HCT116 (cell line): ENCODE results near the gene ROR2. TPM values are rescaled to one million over a fixed set of nuclear protein-coding genes. Genes with fewer than 3 reads are reported as not detected.

Source experiments
- ATAC-seq: fragments of 200-7000 bp; cut with Tn5 transposase; 2 replicates; pipeline ENCODE4 v1.9.1; 2020; ENCODE audit warnings: mild to moderate bottlenecking, moderate library complexity
- BruUV-seq: library from RNA; stranded (reverse); fragments of 400-500 nt; replicated peaks from 2 replicates; lab custom pipeline; 2021; lab: Mats Ljungman, UMichigan
- CTCF ChIA-PET: fragments of 300-600 bp; sonication (Branson Sonifier 250); formaldehyde crosslinking; loops from one replicate; lab custom pipeline; 2021; ENCODE audit warnings: antibody characterized with exemption; lab: Charles Lee
- POLR2A ChIA-PET: fragments of 300-600, 350-600 bp; sonication (Branson Sonifier 250); formaldehyde crosslinking; loops from one replicate; lab custom pipeline; 2021; ENCODE audit warnings: antibody characterized with exemption; lab: Charles Lee
- RAD21 ChIA-PET, 2 experiments: fragments of 300-600 bp; sonication (Branson Sonifier 250); formaldehyde crosslinking; loops; one replicate each; lab custom pipeline; 2023; ENCODE audit warnings: low total read pairs in 2 of 2; ENCODE audit not compliant: uncharacterized antibody in 2 of 2, unreplicated experiment in 2 of 2, low non-redundant PET in 1 of 2; lab: Charles Lee
- DNase-seq: peaks from one replicate; pipeline ENCODE4 v3.0.0-alpha.2; 2010; ENCODE audit warnings: low read depth, low spot score
- H2AFZ ChIP-seq: fragments of 200-600 bp; shearing (Covaris generic), sonication (generic); 2 replicates; pipeline ENCODE4 v1.6.1; 2017; ENCODE audit warnings: low read depth, mixed run types, mixed read lengths, antibody characterized with exemption, low read length; ENCODE audit not compliant: poor library complexity, severe bottlenecking
- H3K27ac ChIP-seq: 2 replicates; pipeline ENCODE4 v1.5.1; 2012; ENCODE audit warnings: low read depth, low read length
- H3K27me3 ChIP-seq: fragments of 200-600 bp; sonication (generic); 2 replicates; pipeline ENCODE4 v1.6.1; 2016; ENCODE audit warnings: mixed run types, low read length, mixed read lengths; ENCODE audit not compliant: insufficient read depth
- H3K36me3 ChIP-seq, 2 experiments: fragments of 200-500 bp in 1 of 2; fragments of 200-600 bp in 1 of 2; sonication (Bioruptor generic) in 1 of 2; sonication (generic) in 1 of 2; 2 replicates each; pipeline versions ENCODE4 v1.5.1 to v1.6.1; 2014 to 2016; ENCODE audit warnings: low read length in 2 of 2, inconsistent platforms in 1 of 2, mixed read lengths in 1 of 2, mixed run types in 1 of 2; ENCODE audit not compliant: insufficient read depth in 2 of 2, control insufficient read depth in 1 of 2
- H3K4me1 ChIP-seq, 2 experiments: fragments of 200-600 bp in 1 of 2; sonication (generic) in 1 of 2; 2 replicates each; pipeline versions ENCODE4 v1.5.1 to v1.6.1; 2012 to 2017; ENCODE audit warnings: low read length in 2 of 2, inconsistent platforms in 1 of 2, mild to moderate bottlenecking in 1 of 2, mixed read lengths in 1 of 2, mixed run types in 1 of 2, moderate library complexity in 1 of 2; ENCODE audit not compliant: insufficient read depth in 2 of 2, control insufficient read depth in 1 of 2
- H3K4me2 ChIP-seq: fragments of 200-600 bp; sonication (generic); 2 replicates; pipeline ENCODE4 v1.6.1; 2017; ENCODE audit warnings: mixed run types, low read length, mixed read lengths
- H3K4me3 ChIP-seq, 2 experiments: fragments of 200-600 bp in 1 of 2; sonication (generic) in 1 of 2; replicated peaks in 1 of 2; 2 replicates each; pipeline ENCODE4 v1.5.1; 2011 to 2016; ENCODE audit warnings: low read length in 2 of 2, control low read depth in 1 of 2, low read depth in 1 of 2, mild to moderate bottlenecking in 1 of 2, mixed read lengths in 1 of 2, mixed run types in 1 of 2
- H3K79me2 ChIP-seq: fragments of 200-600 bp; sonication (generic); 2 replicates; pipeline ENCODE4 v1.6.1; 2017; ENCODE audit warnings: mild to moderate bottlenecking, mixed run types, low read length, moderate library complexity, mixed read lengths; ENCODE audit not compliant: insufficient read depth
- H3K9ac ChIP-seq: fragments of 200-600 bp; sonication (generic); 2 replicates; pipeline ENCODE4 v1.6.1; 2016; ENCODE audit warnings: low read length, mixed read lengths
- H3K9me2 ChIP-seq: fragments of 200-600 bp; sonication (generic), shearing (Covaris generic); 2 replicates; pipeline ENCODE4 v1.6.1; 2017; ENCODE audit warnings: mixed run types, mild to moderate bottlenecking, moderate library complexity; ENCODE audit not compliant: insufficient read depth
- H3K9me3 ChIP-seq, 2 experiments: fragments of 200-500 bp in 1 of 2; fragments of 200-600 bp in 1 of 2; sonication (Bioruptor generic) in 1 of 2; sonication (generic) in 1 of 2; 2 replicates each; pipeline ENCODE4 v1.6.1; 2014 to 2017; ENCODE audit warnings: low read length in 2 of 2, mixed read lengths in 2 of 2, inconsistent platforms in 1 of 2, low read depth in 1 of 2, mild to moderate bottlenecking in 1 of 2, mixed run types in 1 of 2, moderate library complexity in 1 of 2; ENCODE audit not compliant: control insufficient read depth in 1 of 2, insufficient read depth in 1 of 2
- H4K20me1 ChIP-seq: fragments of 200-600 bp; sonication (generic), shearing (Covaris generic); 2 replicates; pipeline ENCODE4 v1.6.1; 2017; ENCODE audit warnings: mixed run types, mild to moderate bottlenecking, moderate library complexity; ENCODE audit not compliant: insufficient read depth
- CBX3 ChIP-seq: IDR thresholded peaks from 2 replicates; pipeline ENCODE4 v1.6.1; 2012; ENCODE audit warnings: low read depth
- CEBPB ChIP-seq: IDR thresholded peaks from 2 replicates; pipeline ENCODE4 v1.6.1; 2012; ENCODE audit warnings: low read depth
- ELF1 ChIP-seq: IDR thresholded peaks from 2 replicates; pipeline ENCODE4 v1.6.1; 2012; ENCODE audit warnings: low read depth, borderline replicate concordance
- EZH2 ChIP-seq: fragments of 200-600 bp; sonication (generic); IDR thresholded peaks from 2 replicates; pipeline ENCODE4 v1.6.1; 2017; ENCODE audit warnings: antibody characterized with exemption, mixed run types
- EZH2phosphoT487 ChIP-seq: fragments of 200-600 bp; IDR thresholded peaks from 2 replicates; pipeline ENCODE4 v1.6.1; 2018; ENCODE audit warnings: antibody characterized with exemption, borderline replicate concordance
- FOSL1 ChIP-seq: IDR thresholded peaks from 2 replicates; pipeline ENCODE4 v1.6.1; 2012; ENCODE audit warnings: low read depth
- POLR2A ChIP-seq: IDR thresholded peaks from 2 replicates; pipeline ENCODE4 v1.7.0; 2011; ENCODE audit warnings: borderline replicate concordance; ENCODE audit not compliant: insufficient read depth, insufficient read length; ENCODE audit errors: extremely low read depth
- POLR2AphosphoS5 ChIP-seq: IDR thresholded peaks from 2 replicates; pipeline ENCODE4 v1.6.1; 2011; ENCODE audit warnings: mild to moderate bottlenecking, low read depth, low read length, moderate library complexity
- RAD21 ChIP-seq: IDR thresholded peaks from 2 replicates; pipeline ENCODE4 v1.6.1; 2012; ENCODE audit warnings: low read depth, mild to moderate bottlenecking
- SIN3A ChIP-seq: IDR thresholded peaks from 2 replicates; pipeline ENCODE4 v1.6.1; 2012; ENCODE audit warnings: low read depth
- YY1 ChIP-seq: IDR thresholded peaks from 2 replicates; pipeline ENCODE4 v1.6.1; 2011; ENCODE audit warnings: low read length, low read depth, moderate library complexity, mild to moderate bottlenecking; ENCODE audit not compliant: insufficient replicate concordance; ENCODE audit errors: extremely low read depth
- ZFX ChIP-seq: fragments of 450-650 bp; IDR thresholded peaks from 2 replicates; pipeline ENCODE4 v1.6.1; 2017
- ZNF274 ChIP-seq: fragments of 200-500 bp; sonication (Bioruptor generic); IDR thresholded peaks from 2 replicates; pipeline ENCODE4 v1.6.1; 2014; ENCODE audit warnings: mild to moderate bottlenecking, low read depth, low read length, inconsistent platforms
- intact Hi-C: fragments of 100-400 bp; cut with micrococcal nuclease; formaldehyde crosslinking; loops from 2 replicates; pipeline ENCODE4 v1.10.0; 2022
- total RNA-seq: library from RNA; stranded (reverse); gene quantifications from one replicate; pipeline ENCODE4 v1.2.1, GENCODE V29; 2021; ENCODE audit not compliant: unreplicated experiment
- TF ChIP-seq, protein P1 (sequence below): IDR thresholded peaks from 2 replicates; pipeline ENCODE4 v1.6.1; 2012
- TF ChIP-seq, protein P2 (sequence below): IDR thresholded peaks from 2 replicates; pipeline ENCODE4 v1.6.1; 2012; ENCODE audit warnings: low read depth
- TF ChIP-seq, protein P3 (sequence below): IDR thresholded peaks from 2 replicates; pipeline ENCODE4 v1.6.1; 2012

Gene ROR2
- total RNA-seq, 1 experiment from 2014 or later = 15.7 TPM

DNA sequence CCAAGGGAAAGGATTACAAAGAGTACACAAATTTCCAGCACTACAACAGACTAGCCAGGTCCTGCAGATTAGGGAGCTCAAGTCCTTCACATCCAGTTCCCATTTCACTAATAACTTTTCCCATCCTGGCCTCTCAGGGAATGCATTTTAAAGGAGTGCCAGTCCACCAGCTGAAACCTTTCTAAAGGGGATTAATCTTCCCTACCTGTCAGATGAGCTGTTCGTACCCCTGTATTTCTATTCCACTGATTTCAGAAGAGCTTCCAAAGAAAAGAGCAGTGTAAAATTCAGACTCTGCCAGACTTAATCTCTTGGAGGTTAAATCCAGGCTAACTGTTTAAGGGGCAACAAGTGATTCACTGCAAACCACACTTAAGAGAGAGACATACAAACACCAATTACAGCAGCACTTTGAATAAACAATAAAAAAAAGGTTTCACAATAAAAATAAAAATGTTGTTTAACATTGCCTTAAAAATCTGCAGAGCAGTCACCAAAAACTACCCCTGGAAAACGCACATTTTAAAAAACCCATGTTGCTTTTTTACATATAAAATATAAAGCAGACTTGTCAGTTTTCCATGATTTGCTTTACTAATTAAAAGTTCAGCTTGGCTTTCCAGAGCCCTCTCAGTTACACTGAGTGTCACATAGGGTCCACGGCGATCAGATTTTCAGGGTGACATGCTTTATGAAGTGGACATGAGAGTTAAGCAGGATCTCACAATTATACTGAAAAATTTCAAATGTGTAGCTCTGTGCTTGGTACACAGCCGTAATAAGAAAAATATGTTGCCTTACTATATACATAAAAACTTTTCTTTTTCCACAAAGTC lies 3.2 kb downstream of the ROR2 start:
- no peak overlapping the region for H3K4me3 ChIP-seq
- H3K9me2 ChIP-seq = no peaks in the 10 kb centered on the region
- H3K4me1 ChIP-seq = peaks cover 11 to 15% of the 10 kb centered on the region in 2 experiments
- ChIA-PET CTCF (no interaction called here), RAD21 (no interaction called here), POLR2A (no interaction called here)
- H3K9ac ChIP-seq = no peak overlapping the region
- H3K36me3 ChIP-seq = no peaks in the 10 kb centered on the region
- H4K20me1 ChIP-seq = no peaks in the 10 kb centered on the region
- intact Hi-C loops = no loop called here
- no peak overlapping the region for H3K27ac ChIP-seq
- no peaks in the 10 kb centered on the region for H3K27me3 ChIP-seq
- H3K4me2 ChIP-seq = no peak overlapping the region
- no peaks in the 10 kb centered on the region for H3K9me3 ChIP-seq
- TSS peak; percentile 34 for BruUV-seq
- H2AFZ ChIP-seq = no peak overlapping the region
- ATAC-seq (no peak), DNase-seq (no peak)
- peaks cover 64% of the 10 kb centered on the region for H3K79me2 ChIP-seq
- TF ChIP-seq, protein P1, sequence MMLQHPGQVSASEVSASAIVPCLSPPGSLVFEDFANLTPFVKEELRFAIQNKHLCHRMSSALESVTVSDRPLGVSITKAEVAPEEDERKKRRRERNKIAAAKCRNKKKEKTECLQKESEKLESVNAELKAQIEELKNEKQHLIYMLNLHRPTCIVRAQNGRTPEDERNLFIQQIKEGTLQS = no peak
- TF ChIP-seq ZNF274 = no peak

DNA sequence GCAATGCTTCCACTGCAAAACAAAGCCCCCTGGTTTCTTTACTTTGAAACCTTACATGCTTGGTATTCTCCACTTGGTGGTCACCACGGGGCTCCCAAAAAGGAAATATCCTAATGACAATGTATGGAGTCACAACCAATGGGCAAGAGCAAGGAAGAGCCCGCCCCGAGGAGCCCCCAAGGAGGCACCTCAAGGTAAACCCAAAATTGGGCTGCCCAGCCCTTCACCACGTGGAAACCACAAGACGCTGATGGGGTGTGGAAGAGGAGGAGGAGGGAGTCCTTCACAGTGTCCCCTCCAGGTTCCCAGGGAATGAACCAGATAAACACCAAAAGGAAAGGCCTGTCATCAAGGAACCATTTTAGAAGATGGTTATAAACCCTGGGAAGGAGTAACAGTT lies 3.8 kb downstream of the ROR2 start:
- no peaks in the 10 kb centered on the region for H3K9me3 ChIP-seq
- TF ChIP-seq, protein P2, sequence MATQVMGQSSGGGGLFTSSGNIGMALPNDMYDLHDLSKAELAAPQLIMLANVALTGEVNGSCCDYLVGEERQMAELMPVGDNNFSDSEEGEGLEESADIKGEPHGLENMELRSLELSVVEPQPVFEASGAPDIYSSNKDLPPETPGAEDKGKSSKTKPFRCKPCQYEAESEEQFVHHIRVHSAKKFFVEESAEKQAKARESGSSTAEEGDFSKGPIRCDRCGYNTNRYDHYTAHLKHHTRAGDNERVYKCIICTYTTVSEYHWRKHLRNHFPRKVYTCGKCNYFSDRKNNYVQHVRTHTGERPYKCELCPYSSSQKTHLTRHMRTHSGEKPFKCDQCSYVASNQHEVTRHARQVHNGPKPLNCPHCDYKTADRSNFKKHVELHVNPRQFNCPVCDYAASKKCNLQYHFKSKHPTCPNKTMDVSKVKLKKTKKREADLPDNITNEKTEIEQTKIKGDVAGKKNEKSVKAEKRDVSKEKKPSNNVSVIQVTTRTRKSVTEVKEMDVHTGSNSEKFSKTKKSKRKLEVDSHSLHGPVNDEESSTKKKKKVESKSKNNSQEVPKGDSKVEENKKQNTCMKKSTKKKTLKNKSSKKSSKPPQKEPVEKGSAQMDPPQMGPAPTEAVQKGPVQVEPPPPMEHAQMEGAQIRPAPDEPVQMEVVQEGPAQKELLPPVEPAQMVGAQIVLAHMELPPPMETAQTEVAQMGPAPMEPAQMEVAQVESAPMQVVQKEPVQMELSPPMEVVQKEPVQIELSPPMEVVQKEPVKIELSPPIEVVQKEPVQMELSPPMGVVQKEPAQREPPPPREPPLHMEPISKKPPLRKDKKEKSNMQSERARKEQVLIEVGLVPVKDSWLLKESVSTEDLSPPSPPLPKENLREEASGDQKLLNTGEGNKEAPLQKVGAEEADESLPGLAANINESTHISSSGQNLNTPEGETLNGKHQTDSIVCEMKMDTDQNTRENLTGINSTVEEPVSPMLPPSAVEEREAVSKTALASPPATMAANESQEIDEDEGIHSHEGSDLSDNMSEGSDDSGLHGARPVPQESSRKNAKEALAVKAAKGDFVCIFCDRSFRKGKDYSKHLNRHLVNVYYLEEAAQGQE = no peak
- TF ChIP-seq, protein P3, sequence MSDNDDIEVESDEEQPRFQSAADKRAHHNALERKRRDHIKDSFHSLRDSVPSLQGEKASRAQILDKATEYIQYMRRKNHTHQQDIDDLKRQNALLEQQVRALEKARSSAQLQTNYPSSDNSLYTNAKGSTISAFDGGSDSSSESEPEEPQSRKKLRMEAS = no peak
- TF ChIP-seq EZH2 (no peak), ZNF274 (no peak), RAD21 (no peak), YY1 (no peak), CEBPB (no peak), POLR2AphosphoS5 (no peak), EZH2phosphoT487 (no peak), ELF1 (no peak), SIN3A (no peak), POLR2A (no peak), CBX3 (no peak), FOSL1 (no peak), ZFX (no peak)
- TF ChIP-seq, protein P1 = no peak
- no peaks in the 10 kb centered on the region for H3K36me3 ChIP-seq
- ChIA-PET RAD21 (no interaction called here), POLR2A (no interaction called here), CTCF (interaction anchor here (1.2 kb wide), 1 partner anchor 9 kb away, joined by 11 read pairs; no protein-coding TSS in a partner anchor)
- H4K20me1 ChIP-seq = no peaks in the 10 kb centered on the region
- peaks cover 64% of the 10 kb centered on the region for H3K79me2 ChIP-seq
- no peak overlapping the region for H3K4me2 ChIP-seq
- no peaks in the 10 kb centered on the region for H3K27me3 ChIP-seq
- ATAC-seq (no peak), DNase-seq (no peak)
- H3K27ac ChIP-seq = no peak overlapping the region
- BruUV-seq = no TSS peak
- H3K9me2 ChIP-seq = no peaks in the 10 kb centered on the region
- H3K4me1 ChIP-seq = peaks cover 11 to 15% of the 10 kb centered on the region in 2 experiments
- intact Hi-C loops = no loop called here
- no peak overlapping the region for H3K9ac ChIP-seq
- no peak overlapping the region for H3K4me3 ChIP-seq
- H2AFZ ChIP-seq = no peak overlapping the region
